GM18505 (cell line): ENCODE measurements around the gene PEX6.
A peak's percentile ranks its signal among the peaks of the same experiment; 100 is the strongest.

Experiments used
- ATAC-seq: cut with Tn5 transposase; IDR thresholded peaks from one replicate; pipeline ENCODE4 v1.9.1; 2021; ENCODE audit not compliant: unreplicated experiment
- POLR2A ChIP-seq: IDR thresholded peaks from 4 replicates; pipeline ENCODE4 v1.6.1; 2011; ENCODE audit warnings: borderline replicate concordance; ENCODE audit not compliant: insufficient read depth, insufficient read length; ENCODE audit errors: extremely low read depth

Gene PEX6

DNA sequence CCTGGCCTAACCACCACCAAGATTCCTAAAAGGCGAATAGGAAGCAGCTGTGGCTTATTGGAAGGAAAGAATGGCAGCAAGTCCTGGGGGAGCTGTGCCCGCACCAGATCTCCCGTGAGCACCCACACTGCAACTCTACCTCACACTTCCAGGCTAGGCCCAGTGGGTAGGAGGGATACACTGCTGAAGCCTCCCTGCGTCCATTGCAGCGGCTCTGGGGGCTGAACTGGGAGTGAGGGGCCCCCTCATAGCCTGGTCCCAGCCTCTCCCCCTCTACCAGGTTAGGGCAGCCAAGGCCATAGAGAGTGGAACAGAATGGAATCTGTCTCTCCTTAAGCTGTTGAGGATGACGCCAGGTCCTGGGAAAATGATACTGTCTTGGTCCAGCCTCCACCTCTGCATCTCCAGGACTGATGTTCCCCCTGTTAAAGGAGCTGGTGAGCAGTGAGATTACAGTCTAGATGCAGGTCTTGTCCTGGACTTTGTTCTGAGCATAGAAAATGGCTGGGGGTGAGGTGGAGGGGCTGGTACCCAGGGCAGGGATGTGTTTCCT is 38.4 kb downstream of the PEX6 start:
- no peak for TF ChIP-seq POLR2A

DNA sequence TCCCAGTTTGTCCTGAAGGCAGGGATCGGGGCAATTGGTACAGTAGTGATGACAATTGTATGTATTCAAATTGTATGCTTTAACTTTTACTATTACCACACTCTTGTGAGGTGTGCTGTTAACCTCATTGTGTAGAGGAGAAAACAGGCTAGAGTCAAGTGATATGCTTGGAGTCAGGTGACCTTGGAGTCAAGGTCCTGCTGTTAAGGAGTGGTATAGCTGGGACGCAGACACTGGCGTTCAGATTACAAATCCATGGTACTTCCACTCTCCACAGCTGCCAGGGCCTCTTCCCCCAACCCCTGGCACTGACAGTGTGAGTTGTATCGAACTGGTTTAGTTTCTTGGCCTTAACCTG is 39.2 kb downstream of the PEX6 start:
- no peak for ATAC-seq
- no peak for TF ChIP-seq POLR2A

More for the DNA sequence above, 38.4 kb downstream of the PEX6 start:
- ATAC-seq = no peak

DNA sequence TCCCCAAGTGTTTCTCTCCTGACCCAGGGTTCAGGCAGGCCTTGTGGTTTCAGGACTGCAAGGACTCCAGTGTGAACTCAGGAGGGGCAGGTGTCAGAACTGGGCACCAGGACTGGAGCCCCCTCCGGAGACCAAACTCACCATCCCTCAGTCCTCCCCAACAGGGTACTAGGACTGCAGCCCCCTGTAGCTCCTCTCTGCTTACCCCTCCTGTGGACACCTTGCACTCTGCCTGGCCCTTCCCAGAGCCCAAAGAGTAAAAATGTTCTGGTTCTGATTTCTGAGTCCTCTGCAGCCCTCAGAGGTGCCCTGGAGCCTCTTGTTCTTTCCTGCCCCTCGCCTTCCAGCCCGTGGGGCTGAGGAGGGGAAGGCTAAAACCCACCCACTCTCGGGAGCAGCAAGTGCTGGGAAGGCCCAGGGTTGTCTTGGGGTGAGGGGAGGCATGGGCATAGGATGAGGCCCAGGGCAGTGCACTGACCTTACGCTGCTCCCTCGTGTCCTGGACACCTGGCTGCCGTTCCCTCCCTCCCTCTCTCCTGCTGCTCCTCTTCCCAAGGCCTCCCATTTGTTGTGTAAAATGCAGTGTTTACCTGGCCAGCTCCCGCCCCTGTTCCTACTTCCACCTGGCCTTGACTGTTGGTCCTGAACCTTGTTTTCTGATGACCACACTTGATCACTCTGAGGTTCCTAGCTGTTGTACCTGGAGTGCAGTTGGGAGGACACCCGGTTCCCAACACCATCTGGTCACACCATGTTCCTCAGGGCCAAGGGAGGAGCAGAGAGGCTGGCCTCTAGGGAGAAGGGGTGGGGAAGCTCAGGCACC is 39.8 kb downstream of the PEX6 start:
- no peak for TF ChIP-seq POLR2A
- ATAC-seq = no peak

DNA sequence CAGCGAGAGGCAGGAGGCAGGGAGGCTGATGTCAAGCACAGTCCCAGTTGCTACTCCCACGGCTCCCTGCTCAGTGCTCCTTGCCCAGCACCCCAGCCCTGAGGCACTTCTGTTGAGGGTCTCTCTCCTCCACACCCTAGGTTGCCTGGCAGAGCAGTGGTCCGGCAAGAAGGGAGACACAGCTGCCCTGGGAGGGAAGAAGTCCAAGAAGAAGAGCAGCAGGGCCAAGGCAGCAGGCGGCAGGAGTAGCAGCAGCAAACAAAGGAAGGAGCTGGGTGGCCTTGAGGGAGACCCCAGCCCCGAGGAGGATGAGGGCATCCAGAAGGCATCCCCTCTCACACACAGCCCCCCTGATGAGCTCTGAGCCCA is 40.6 kb downstream of the PEX6 start:
- no peak for TF ChIP-seq POLR2A
- ATAC-seq = no peak

DNA sequence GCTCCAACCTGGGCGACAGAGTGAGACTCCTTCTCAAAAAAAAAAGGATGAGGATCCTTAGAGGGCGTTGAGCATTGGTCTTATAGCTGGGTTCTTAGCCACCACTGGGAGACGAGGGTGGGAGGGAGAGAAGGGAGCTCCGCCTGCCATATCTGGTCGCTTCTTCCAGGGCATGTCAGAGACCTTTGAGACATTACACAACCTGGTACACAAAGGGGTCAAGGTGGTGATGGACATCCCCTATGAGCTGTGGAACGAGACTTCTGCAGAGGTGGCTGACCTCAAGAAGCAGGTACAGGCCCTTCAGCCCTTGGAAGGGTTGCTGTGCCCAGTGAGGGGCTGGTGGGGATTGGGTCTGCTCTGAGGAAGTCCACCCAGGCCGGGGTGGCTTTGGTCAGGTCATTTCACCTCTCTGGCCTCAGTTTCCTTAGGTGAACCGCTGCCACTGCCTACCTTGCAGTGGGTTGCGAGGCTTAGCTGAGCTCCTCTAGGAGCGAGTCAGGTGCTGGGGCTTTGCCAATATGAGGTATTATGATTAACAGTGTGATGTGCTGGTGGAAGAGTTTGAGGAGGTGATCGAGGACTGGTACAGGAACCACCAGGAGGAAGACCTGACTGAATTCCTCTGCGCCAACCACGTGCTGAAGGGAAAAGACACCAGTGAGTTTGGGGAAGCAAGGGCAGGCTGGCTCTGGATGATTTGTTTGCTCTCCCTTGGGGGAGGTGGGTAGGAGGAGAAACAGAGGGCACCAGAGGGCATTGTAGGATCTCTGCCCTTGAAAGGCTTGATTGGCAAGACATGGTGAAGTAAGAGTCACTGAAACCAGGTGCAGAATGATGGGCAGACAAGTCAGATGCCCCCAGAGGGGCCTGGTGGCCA is 41.2 kb downstream of the PEX6 start:
- TF ChIP-seq POLR2A = no peak
- ATAC-seq = no peak

DNA sequence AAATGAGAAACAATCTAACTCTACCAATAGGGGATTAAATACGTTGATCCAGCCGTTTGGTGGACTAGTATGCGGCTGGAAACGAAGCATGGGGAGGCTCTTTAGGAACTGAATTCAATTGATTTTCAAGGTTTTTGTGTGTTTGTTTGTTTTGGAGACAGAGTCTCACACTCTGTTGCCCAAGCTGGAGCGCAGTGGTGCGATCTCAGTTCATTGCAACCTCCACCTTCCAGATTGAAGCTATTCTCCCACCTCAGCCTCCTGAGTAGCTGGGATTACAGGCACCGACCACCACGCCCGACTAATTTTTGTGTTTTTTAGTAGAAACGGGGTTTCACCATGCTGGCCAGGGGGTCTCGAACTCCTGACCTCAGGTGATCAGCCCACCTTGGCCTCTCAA is 42.6 kb downstream of the PEX6 start:
- no peak for ATAC-seq
- TF ChIP-seq POLR2A = no peak

DNA sequence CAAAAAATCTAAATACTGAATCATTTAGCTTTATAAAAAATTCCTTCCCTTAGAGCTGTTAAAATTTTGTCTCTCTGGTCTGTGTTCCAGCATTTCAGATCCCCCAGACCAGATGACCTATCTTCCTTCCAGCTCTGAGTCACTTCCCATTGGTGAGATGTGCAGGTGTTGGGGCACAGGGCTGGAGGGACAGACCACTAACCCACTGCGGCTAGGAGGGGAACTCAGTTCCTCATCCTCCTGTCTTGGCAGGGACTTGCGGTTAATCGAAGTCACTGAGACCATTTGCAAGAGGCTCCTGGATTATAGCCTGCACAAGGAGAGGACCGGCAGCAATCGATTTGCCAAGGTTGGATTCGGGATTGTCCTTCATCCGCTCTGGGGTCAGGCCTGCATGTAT is 43.7 kb downstream of the PEX6 start:
- no peak for ATAC-seq
- peak; percentile 29 for TF ChIP-seq POLR2A

DNA sequence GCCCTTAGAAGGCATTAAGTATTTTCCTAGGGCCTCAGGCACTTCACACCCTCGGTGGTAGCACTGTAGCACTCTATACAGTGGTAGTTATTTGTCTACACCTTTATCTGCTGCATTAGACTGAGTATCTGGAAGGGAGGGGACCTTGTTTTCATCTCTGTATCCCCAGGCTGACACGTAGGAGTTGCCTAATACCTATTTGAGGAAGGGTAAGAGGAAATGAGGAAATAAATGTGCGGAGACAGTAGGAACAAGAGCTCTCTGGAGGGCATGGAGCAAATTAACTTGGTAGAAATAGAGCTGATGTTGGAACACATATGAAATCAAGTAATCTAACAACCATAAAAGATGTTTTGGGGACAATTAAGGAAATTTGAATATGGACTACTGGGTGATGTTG is 45.8 kb downstream of the PEX6 start:
- ATAC-seq = no peak
- TF ChIP-seq POLR2A = no peak

DNA sequence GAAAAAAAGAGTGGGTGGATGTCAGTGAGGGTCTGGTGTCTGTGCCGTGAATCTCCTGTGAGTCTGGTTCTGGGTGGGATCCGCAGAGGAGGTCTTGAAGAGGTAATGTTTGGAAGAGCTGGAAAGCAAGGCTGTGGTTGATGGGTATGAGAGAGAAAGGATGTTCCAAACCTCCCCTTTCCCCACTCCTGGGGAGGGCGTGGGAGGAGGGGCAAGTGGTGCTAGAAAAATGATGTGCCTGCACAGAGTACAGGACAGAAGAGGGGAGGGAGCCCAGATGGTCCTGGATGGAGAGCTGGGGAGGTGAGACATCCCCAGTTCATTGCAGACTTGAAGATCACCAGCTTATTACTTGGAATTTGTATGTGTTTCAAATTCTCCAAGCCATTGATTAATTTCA is 46.6 kb downstream of the PEX6 start:
- TF ChIP-seq POLR2A = no peak
- ATAC-seq = no peak

DNA sequence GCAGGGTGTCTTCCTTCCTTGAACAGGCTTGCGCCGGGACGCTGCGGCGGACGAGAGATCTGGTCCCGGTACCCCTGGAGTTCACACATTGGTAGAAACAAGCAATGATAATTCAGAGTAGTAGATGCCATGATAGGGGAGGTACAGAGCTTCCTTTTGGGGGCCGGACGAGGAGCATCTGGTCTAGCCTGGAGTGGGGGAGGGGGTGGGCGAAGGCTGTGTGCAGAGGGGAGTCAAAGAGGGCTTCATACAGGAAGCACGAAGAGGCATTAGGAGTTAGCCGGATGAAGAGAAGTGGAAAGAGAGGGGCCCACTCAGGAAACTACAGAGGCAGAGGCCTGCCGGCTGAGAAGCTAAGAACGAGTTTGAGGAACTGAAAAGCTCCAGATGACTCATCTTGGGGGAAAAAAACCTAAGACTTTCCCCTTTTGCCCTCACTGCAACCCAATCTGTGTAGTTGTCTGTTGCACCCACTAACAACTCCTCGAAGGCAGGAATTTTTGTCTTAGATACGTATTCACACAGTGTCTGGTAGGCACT is 49.1 kb downstream of the PEX6 start:
- peak; percentile 70 for TF ChIP-seq POLR2A
- ATAC-seq = peak; percentile 42

DNA sequence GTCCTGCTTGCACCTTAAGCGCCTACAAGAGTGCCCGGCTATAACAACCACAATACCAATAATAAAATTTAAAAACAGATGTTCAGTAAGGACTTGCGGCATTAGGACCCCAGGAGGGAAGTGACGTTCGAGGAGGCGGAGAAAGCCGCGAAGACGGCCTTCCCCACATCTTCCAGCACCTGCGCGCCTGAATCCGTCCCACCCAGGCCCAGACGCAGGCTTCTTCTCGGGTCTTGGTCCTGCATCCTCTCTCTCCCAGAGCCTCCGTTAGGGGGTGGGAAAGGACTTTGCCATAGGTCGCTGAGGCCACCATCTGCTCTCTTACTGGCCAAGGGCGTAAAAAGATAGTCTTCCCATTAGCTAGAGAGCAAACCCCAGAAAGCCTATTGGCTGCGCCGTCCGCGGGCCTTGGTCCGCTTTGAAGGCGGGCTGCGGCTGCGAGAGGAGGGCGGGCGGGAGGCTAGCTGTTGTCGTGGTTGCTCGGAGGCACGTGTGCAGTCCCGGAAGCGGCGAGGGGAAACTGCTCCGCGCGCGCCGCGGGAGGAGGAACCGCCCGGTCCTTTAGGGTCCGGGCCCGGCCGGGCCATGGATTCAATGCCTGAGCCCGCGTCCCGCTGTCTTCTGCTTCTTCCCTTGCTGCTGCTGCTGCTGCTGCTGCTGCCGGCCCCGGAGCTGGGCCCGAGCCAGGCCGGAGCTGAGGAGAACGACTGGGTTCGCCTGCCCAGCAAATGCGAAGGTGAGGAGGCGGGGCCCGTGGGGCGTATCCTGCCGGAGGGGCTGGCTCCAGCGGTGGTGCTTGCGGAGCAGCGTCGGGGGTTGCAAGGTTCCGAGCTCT is 49.8 kb downstream of the PEX6 start, which contains the start of gene CNPY3:
CNPY3 (plus strand) TSS at position 495 of the 835 bp plus-strand sequence; CDS start at position 586, 91 bp downstream.
- TF ChIP-seq POLR2A = peak; percentile 81
- peak; percentile 74 for ATAC-seq

DNA sequence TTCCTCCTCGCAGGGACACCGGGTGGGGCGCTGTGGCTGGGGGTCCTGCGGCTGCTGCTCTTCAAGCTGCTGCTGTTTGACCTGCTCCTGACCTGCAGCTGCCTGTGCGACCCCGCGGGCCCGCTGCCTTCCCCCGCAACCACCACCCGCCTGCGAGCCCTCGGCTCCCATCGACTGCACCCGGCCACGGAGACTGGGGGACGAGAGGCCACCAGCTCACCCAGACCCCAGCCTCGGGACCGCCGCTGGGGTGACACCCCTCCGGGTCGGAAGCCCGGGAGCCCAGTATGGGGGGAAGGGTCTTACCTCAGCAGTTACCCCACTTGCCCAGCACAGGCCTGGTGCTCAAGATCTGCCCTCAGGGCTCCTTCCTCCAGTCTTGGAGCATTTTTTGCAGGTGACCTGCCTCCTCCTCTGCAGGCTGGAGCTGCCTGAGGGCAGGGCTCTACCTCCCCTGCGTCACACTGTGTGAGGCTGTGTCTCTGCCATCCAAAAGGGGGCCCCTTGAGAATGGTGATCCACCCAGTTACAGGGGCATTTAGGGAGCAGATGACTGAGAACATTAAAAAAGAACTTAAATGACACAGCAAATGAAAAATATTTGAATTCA is 53.6 kb downstream of the PEX6 start:
- TF ChIP-seq POLR2A = no peak

More for the DNA sequence above, 53.6 kb downstream of the PEX6 start:
- no peak for ATAC-seq
